ENCODE results near the gene GOLPH3. TPM values are rescaled to one million over a fixed set of nuclear protein-coding genes. Genes with fewer than 3 reads are reported as not detected.
"Not testable (repeated sequence)": the region's sequence is repeated elsewhere in the genome, so short reads cannot be mapped to it uniquely, and the experiment has no call there.

Gene GOLPH3
- total RNA-seq, 2 donors from 2014 or later: 128 to 130 TPM

- Histone ChIP-seq H3K36me3 (no peaks in the 10 kb centered on the region), H3K27ac (no peak overlapping the region), H3K4me3 (no peak overlapping the region), H3K9me3 (no peaks in the 10 kb centered on the region), H3K27me3 (no peaks in the 10 kb centered on the region), H3K4me1 (no peaks in the 10 kb centered on the region), H3K9ac (ENCODE audit: low read depth in 2 of 2, low read length in 2 of 2) (no peak overlapping the region)
- intact Hi-C loops (cut with DNase I): no loop called here
- no peak for DNase-seq
- no peak for TF ChIP-seq CTCF (IDR thresholded peaks at IDR 0.05)
Measured at GRCh38 chr5:32087086-32088082, 86.7 kb downstream of the GOLPH3 start.

DNA sequence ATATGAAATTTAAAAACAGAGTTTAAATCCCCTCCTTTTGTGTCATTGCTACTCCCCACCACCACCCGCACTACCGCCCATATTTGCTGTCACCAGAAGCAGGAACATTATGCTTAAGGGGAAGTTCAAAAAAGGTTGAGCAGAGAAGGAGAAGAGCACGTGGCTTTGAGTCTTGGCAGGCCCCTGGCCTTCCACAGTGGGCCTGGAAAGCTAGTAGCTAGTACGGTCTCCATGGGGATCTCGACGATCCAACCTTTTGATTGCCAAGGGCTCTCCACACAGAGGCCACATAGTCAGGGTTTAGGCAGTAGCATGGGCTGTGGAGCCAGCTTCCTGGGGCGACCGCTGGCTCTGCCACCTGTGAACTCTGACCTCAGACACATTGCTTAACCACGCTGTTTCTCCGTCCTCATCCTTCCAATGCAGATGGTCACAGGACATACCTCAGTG is 90.1 kb downstream of the GOLPH3 start:
- no peak for TF ChIP-seq CTCF (IDR thresholded peaks at IDR 0.05)
- H3K27me3 ChIP-seq: no peaks in the 10 kb centered on the region
- intact Hi-C loops (cut with DNase I): no loop called here
- no peaks in the 10 kb centered on the region for H3K4me1 ChIP-seq
- H3K36me3 ChIP-seq: no peaks in the 10 kb centered on the region
- H3K9me3 ChIP-seq: no peaks in the 10 kb centered on the region
- H3K27ac ChIP-seq: no peak overlapping the region
- no peak for DNase-seq
- no peak overlapping the region for H3K4me3 ChIP-seq
- no peak overlapping the region for H3K9ac ChIP-seq (ENCODE audit: low read depth in 2 of 2, low read length in 2 of 2)

DNA sequence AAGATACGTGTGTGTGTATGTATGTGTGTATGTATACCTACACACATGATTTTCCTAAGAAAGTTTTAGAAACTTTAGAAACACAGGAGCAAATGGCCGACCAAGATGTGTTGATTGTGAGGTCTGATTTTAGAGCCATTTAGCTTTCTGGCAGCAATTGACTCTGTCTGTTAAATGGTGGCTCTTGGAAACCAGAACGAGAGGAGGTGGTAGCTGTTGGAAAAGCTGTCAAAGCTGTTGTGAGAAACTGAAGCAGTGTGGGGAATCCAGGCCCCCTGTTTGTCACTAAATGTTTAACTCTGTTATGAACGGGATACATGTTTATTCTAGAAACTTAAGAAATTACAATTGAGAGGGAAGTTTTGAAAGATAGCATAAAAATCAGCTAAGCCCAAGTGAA is 91.4 kb downstream of the GOLPH3 start:
- DNase-seq: no peak
- Histone ChIP-seq H3K4me1 (no peaks in the 10 kb centered on the region), H3K36me3 (no peaks in the 10 kb centered on the region), H3K9me3 (no peaks in the 10 kb centered on the region), H3K4me3 (no peak overlapping the region), H3K27ac (no peak overlapping the region), H3K9ac (ENCODE audit: low read depth in 2 of 2, low read length in 2 of 2) (no peak overlapping the region), H3K27me3 (no peaks in the 10 kb centered on the region)
- TF ChIP-seq CTCF (IDR thresholded peaks at IDR 0.05): no peak
- intact Hi-C loops (cut with DNase I): no loop called here

DNA sequence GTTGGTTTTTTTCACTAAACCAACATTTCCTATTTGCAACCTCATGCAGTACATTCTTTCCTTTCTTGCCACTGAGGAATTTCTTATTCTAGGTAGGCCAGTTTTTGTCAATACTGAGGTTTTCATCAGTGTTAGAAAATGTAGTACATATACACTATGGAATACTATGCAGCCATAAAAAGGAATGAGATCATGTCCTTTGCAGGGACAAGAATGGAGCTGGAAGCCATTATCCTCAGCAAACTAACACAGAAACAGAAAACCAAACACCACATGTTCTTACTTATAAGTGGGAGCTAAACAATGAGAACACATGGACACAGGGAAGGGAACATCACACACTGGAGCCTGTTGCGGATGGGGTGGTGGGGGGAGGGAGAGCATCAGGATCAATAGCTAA is 93.6 kb downstream of the GOLPH3 start:
- H3K27me3 ChIP-seq; H3K4me3 ChIP-seq; H3K4me1 ChIP-seq; H3K9ac ChIP-seq (ENCODE audit: low read depth in 2 of 2, low read length in 2 of 2); intact Hi-C loops (cut with DNase I); H3K36me3 ChIP-seq; H3K27ac ChIP-seq; H3K9me3 ChIP-seq; DNase-seq: not testable (repeated sequence)

- H3K4me3 ChIP-seq; H3K4me1 ChIP-seq; H3K9me3 ChIP-seq; intact Hi-C loops (cut with DNase I); H3K9ac ChIP-seq (ENCODE audit: low read depth in 2 of 2, low read length in 2 of 2); H3K27ac ChIP-seq; H3K36me3 ChIP-seq; DNase-seq; H3K27me3 ChIP-seq: not testable (repeated sequence)
Measured at GRCh38 chr5:32078855-32079254, 95.3 kb downstream of the GOLPH3 start.

DNA sequence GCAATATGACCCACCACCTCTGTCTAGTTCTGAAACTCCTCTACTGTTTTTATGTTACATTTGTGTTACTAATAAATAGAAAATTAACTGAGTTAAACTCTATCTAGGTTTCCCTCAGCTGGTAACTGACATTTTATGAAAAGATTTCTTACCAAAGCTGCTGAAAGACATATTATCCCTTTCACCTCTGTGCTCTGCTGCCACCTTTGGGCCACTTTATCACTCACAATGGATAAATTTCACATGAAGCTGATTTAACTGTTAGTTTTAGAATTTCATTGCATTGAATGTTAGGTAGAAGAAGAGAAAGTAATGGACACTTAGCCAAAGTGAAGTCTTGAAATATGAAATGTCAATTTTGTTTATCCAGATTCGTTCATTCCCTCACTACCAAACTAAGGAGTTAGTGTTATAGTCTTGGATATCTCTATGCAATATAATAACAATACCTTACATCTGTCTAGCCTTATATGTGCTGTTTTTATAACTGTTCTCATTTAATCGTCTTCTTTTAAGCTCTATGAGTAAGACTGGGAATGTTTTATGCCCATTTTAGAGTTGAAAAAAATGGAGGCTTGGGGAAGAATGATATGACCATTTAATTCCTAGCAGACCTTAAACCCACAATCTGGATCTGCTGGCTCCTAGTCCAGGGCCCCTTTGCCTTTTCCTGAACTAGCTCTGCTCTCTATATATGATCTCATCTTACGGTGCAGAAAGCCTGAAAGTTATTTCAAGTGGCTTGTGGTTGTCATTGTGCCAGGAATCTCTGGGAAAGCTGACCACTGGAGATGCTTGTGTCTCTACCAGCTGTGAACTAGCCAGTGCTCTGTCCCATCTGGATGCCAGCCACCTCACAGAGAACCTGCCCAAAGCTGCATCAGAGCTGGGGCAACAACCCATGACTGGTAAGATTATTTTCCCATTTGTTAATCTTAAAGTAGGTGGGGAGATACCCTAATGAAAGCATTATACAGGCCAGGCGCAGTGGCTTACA is 97.1 kb downstream of the GOLPH3 start:
- DNase-seq: peak; percentile 27
- Histone ChIP-seq H3K27ac (no peak overlapping the region), H3K9me3 (no peaks in the 10 kb centered on the region), H3K27me3 (no peaks in the 10 kb centered on the region), H3K4me1 (no peaks in the 10 kb centered on the region), H3K36me3 (no peaks in the 10 kb centered on the region), H3K9ac (ENCODE audit: low read depth in 2 of 2, low read length in 2 of 2) (no peak overlapping the region), H3K4me3 (no peak overlapping the region)
- intact Hi-C loops (cut with DNase I): no loop called here
- peak; percentile 46 for TF ChIP-seq CTCF (IDR thresholded peaks at IDR 0.05)
